Endodermal cell (in vitro differentiated cells): ENCODE results near the gene CARD11. TPM values are rescaled to one million over a fixed set of nuclear protein-coding genes. Genes with fewer than 3 reads are reported as not detected.

Experiments used
- DNase-seq: peaks from one replicate; pipeline ENCODE4 v3.0.0-alpha.2; 2017
- H3K27ac ChIP-seq: 2 replicates; pipeline ENCODE4 v1.5.1; 2013; ENCODE audit warnings: mild to moderate bottlenecking, low read depth, low read length, moderate library complexity
- H3K27me3 ChIP-seq: 2 replicates; pipeline ENCODE4 v1.6.1; 2013; ENCODE audit warnings: mild to moderate bottlenecking, low read length, moderate library complexity; ENCODE audit not compliant: insufficient read depth, control insufficient read depth, poor library complexity, severe bottlenecking
- H3K36me3 ChIP-seq: 2 replicates; pipeline ENCODE4 v1.7.0; 2013; ENCODE audit warnings: mild to moderate bottlenecking, low read length, moderate library complexity; ENCODE audit not compliant: control insufficient read depth, insufficient read depth
- H3K4me1 ChIP-seq: one replicate; pipeline ENCODE4 v1.7.0; 2013; ENCODE audit warnings: low read length; ENCODE audit not compliant: control insufficient read depth, insufficient read depth
- H3K4me3 ChIP-seq: 2 replicates; pipeline ENCODE4 v1.5.1; 2013; ENCODE audit warnings: mild to moderate bottlenecking, low read length, moderate library complexity
- H3K9ac ChIP-seq: 2 replicates; pipeline ENCODE4 v1.6.1; 2013; ENCODE audit warnings: mild to moderate bottlenecking, low read length, moderate library complexity; ENCODE audit not compliant: poor library complexity, severe bottlenecking; ENCODE audit errors: extremely low read depth
- H3K9me3 ChIP-seq: 2 replicates; pipeline ENCODE4 v1.6.1; 2013; ENCODE audit warnings: mild to moderate bottlenecking, low read length, moderate library complexity; ENCODE audit not compliant: control insufficient read depth
- H3K27ac Mint-ChIP-seq: 2 replicates; pipeline ENCODE4 v1.8.0; 2020; ENCODE audit warnings: mixed read lengths
- H3K27me3 Mint-ChIP-seq: 2 replicates; pipeline ENCODE4 v1.8.0; 2021; ENCODE audit warnings: mild to moderate bottlenecking, mixed read lengths; ENCODE audit not compliant: insufficient read depth
- H3K36me3 Mint-ChIP-seq: 2 replicates; pipeline ENCODE4 v1.8.0; 2020; ENCODE audit warnings: low read depth, mixed read lengths
- H3K4me1 Mint-ChIP-seq: 2 replicates; pipeline ENCODE4 v1.8.0; 2020; ENCODE audit warnings: mixed read lengths
- H3K4me3 Mint-ChIP-seq: 2 replicates; pipeline ENCODE4 v1.8.0; 2020; ENCODE audit warnings: mild to moderate bottlenecking, moderate library complexity, mixed read lengths
- H3K9me3 Mint-ChIP-seq: 2 replicates; pipeline ENCODE4 v1.8.0; 2020; ENCODE audit warnings: mild to moderate bottlenecking, mixed read lengths
- CTCF ChIP-seq: fragments of 200-600 bp; sonication (generic); conservative IDR thresholded peaks from 2 replicates; pipeline ENCODE4 v1.5.0; 2021; ENCODE audit warnings: antibody characterized with exemption, mild to moderate bottlenecking
- WGBS, 2 experiments: methylation state at CpG; one replicate each; pipeline versions ENCODE4 v1.1.5 to v1.1.7; 2013; ENCODE audit warnings: missing lambda C conversion rate in 2 of 2, mixed read lengths in 1 of 2; ENCODE audit not compliant: insufficient coverage in 1 of 2, insufficient read length in 1 of 2; 5-methylcytosine and 5-hydroxymethylcytosine counted together
- total RNA-seq, 2 donors: library from RNA; stranded (reverse); fragmentation: NEBNext Ultra II Directional in 1 of 2; extraction: Animal tissue kit (Norgen Biotek cat#: 25700) in 1 of 2; gene quantifications; 2 replicates in 1 of 2; 3 replicates in 1 of 2; pipeline ENCODE4 v1.2.1, GENCODE V29; 2021

The CARD11 gene
- total RNA-seq, 2 donors from 2014 or later, result 7.2 to 10.8 TPM

DNA sequence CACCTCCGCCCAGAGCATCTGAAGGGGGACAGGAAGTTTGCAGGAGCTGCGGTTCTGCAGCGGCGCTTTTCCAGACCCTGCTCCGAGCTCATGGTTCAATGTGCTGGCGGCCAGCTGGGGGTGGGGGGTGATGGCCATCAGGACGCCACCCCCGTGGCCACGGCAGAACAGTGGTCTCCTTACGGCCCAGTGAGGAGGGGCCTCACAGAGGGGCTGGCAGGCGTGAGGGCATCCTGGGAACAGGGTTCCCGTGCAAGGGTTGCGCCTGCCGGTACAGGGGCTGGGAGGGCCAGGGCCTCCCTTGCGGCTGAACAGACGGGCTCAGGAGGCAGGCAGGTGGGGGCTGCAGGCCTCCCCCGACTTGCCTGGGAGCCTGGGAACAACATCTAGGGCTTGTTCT lies 160.6 kb downstream of the CARD11 start:
- no peak overlapping the region for H3K4me3 Mint-ChIP-seq
- Histone ChIP-seq H3K27ac (no peak overlapping the region), H3K4me3 (no peak overlapping the region), H3K4me1 (peaks cover 2% of the 10 kb centered on the region), H3K9me3 (no peaks in the 10 kb centered on the region), H3K9ac (no peak overlapping the region), H3K27me3 (no peaks in the 10 kb centered on the region), H3K36me3 (no peaks in the 10 kb centered on the region)
- no peaks in the 10 kb centered on the region for H3K27me3 Mint-ChIP-seq
- no peak for DNase-seq
- no peak overlapping the region for H3K27ac Mint-ChIP-seq
- H3K9me3 Mint-ChIP-seq, result no peaks in the 10 kb centered on the region
- 88 to 93% methylated on average over 7 to 17 of the region's 17 CpGs for whole genome bisulfite sequencing, 2 experiments
- TF ChIP-seq CTCF, result no peak
- no peaks in the 10 kb centered on the region for H3K36me3 Mint-ChIP-seq
- H3K4me1 Mint-ChIP-seq, result peaks cover 5% of the 10 kb centered on the region

DNA sequence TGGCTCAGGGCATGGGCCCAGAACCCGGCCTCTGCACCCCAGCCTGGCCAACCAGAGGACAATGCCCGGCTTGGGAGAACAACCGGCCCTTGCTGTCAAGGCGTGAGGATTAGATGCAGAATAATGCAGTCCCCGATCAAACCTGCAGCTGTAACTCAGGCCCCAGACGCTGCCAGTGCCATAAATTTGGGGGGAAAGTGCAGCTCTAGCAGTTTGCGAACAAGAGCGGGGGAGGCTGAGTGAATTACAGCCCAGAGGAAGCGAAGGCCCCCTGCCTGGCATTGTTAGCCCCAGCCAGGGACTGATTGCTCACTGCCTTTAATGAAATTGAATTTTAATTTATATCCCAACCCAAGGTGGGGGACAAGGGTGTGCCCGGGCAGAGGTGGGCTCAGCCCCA lies 161.6 kb downstream of the CARD11 start:
- Mint-ChIP-seq H3K36me3 (no peaks in the 10 kb centered on the region), H3K4me1 (peaks cover 4% of the 10 kb centered on the region), H3K4me3 (no peak overlapping the region), H3K27me3 (no peaks in the 10 kb centered on the region), H3K27ac (no peak overlapping the region), H3K9me3 (no peaks in the 10 kb centered on the region)
- H3K36me3 ChIP-seq, result no peaks in the 10 kb centered on the region
- no peaks in the 10 kb centered on the region for H3K9me3 ChIP-seq
- H3K27ac ChIP-seq, result no peak overlapping the region
- no peak overlapping the region for H3K4me3 ChIP-seq
- no peaks in the 10 kb centered on the region for H3K27me3 ChIP-seq
- no peak for DNase-seq
- 72 to 81% methylated on average over 7 to 10 of the region's 10 CpGs for WGBS, 2 experiments
- H3K4me1 ChIP-seq, result peaks cover 2% of the 10 kb centered on the region
- TF ChIP-seq CTCF, result no peak
- no peak overlapping the region for H3K9ac ChIP-seq

GRCh38 chr7:2880874-2881533 lies 162.7 kb downstream of the CARD11 start:
- Mint-ChIP-seq H3K9me3 (no peaks in the 10 kb centered on the region), H3K4me1 (peaks cover 4% of the 10 kb centered on the region), H3K27me3 (no peaks in the 10 kb centered on the region), H3K4me3 (no peak overlapping the region), H3K27ac (no peak overlapping the region), H3K36me3 (no peaks in the 10 kb centered on the region)
- H3K4me1 ChIP-seq, result peaks cover 2% of the 10 kb centered on the region
- WGBS, 2 experiments, result 82 to 83% methylated on average over 16 to 18 of the region's 18 CpGs
- H3K9me3 ChIP-seq, result no peaks in the 10 kb centered on the region
- H3K36me3 ChIP-seq, result no peaks in the 10 kb centered on the region
- no peaks in the 10 kb centered on the region for H3K27me3 ChIP-seq
- DNase-seq, result peak; percentile 91
- no peak overlapping the region for H3K9ac ChIP-seq
- no peak overlapping the region for H3K27ac ChIP-seq
- H3K4me3 ChIP-seq, result no peak overlapping the region
- TF ChIP-seq CTCF, result no peak
